Measurements from ENCODE around the gene AKAP5. TPM values are rescaled to one million over a fixed set of nuclear protein-coding genes. Genes with fewer than 3 reads are reported as not detected.

Gene AKAP5
- total and polyA plus RNA-seq, 2 of the 13 experiments (the other 11 are each of a cell fraction or from before 2014, with no cell fraction given), result 0.18 to 1.5 TPM

DNA sequence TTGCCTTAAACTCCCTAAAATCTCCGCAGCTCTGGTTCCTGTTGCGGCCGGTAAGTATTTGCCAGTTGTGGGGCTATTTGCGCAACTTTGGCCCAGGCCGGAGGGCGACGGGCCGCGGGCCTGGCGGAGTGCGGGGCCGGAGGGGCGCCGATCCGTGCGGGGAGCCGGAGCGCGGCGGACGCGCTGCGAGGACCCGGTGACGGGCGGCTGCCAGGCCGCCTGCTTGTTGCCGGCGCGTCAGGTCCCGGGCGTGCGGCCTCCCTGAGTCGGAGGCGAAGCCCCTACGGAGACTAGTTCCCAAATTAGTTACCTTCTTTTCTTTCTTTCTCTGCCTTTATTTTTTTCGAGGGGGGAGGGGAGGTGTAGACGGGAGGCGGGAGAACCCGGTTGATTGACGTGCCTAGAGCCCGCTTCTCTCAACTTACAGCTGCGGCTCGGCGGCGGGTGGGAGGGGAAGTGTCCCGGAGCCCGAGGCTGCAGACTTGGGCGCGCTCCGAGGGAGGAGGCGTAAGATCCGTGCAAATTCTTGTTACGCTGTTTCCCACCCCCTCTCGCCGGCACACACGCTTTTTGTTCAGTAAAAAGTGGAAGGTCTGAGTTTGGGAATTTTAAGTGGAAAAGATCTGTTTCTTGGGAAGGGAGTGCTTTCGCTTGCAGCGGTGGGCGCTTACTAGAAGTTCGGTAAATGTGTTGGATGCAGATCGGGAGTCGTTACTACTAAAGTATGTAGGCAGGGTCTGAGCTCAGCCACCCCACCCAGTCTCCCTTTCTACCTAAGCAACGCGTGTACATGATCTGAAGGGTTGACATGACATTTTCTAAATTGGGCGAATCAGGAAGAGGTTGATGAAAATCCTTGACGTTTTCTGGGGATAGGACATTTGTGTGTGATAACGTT is 39.8 kb downstream of the AKAP5 start (continued):
- no peak for TF ChIP-seq TBX3 (IDR thresholded peaks at IDR 0.05; ENCODE audit: borderline replicate concordance)
- TF ChIP-seq FIP1L1 (IDR thresholded peaks at IDR 0.05; ENCODE audit: borderline replicate concordance, insufficient read depth, low read depth, low read length), result no peak
- peak; percentile 69 for TF ChIP-seq RBFOX2 (IDR thresholded peaks at IDR 0.05; ENCODE audit: low read depth, low read length)
- no peak for TF ChIP-seq ZNF646 (CRISPR knock-in tag; IDR thresholded peaks at IDR 0.05)
- TF ChIP-seq ZNF160 (CRISPR knock-in tag; IDR thresholded peaks at IDR 0.05), result no peak
- TF ChIP-seq, protein P1, sequence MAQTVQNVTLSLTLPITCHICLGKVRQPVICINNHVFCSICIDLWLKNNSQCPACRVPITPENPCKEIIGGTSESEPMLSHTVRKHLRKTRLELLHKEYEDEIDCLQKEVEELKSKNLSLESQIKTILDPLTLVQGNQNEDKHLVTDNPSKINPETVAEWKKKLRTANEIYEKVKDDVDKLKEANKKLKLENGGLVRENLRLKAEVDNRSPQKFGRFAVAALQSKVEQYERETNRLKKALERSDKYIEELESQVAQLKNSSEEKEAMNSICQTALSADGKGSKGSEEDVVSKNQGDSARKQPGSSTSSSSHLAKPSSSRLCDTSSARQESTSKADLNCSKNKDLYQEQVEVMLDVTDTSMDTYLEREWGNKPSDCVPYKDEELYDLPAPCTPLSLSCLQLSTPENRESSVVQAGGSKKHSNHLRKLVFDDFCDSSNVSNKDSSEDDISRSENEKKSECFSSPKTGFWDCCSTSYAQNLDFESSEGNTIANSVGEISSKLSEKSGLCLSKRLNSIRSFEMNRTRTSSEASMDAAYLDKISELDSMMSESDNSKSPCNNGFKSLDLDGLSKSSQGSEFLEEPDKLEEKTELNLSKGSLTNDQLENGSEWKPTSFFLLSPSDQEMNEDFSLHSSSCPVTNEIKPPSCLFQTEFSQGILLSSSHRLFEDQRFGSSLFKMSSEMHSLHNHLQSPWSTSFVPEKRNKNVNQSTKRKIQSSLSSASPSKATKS (CRISPR knock-in tag; IDR thresholded peaks at IDR 0.05), result peak; percentile 61; the same call in 1 of the 2 replicates
- TF ChIP-seq, protein P2, sequence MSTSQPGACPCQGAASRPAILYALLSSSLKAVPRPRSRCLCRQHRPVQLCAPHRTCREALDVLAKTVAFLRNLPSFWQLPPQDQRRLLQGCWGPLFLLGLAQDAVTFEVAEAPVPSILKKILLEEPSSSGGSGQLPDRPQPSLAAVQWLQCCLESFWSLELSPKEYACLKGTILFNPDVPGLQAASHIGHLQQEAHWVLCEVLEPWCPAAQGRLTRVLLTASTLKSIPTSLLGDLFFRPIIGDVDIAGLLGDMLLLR (CRISPR knock-in tag; IDR thresholded peaks at IDR 0.05), result no peak
- TF ChIP-seq, protein P3, sequence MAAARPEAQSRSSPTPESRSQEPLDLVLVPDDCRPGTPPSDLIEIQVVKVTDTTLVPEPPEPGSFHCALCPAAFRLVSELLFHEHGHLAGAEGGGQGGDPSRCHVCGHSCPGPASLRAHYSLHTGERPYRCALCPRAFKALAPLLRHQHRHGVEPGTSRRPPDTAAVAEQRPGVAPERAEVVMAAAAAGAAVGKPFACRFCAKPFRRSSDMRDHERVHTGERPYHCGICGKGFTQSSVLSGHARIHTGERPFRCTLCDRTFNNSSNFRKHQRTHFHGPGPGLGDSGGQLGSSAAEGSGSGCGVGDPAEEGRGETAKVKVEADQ (CRISPR knock-in tag; IDR thresholded peaks at IDR 0.05; ENCODE audit: borderline replicate concordance), result 0 out of 2 replicates have a peak, but pooled peaks have one; percentile 27
- TF ChIP-seq NR2F2 (IDR thresholded peaks at IDR 0.05; ENCODE audit: borderline replicate concordance, low read depth), result peak; percentile 15; the same call in 1 of the 2 replicates
- no peak for TF ChIP-seq MIER3 (CRISPR knock-in tag; IDR thresholded peaks at IDR 0.05; ENCODE audit: borderline replicate concordance)
- TF ChIP-seq HINFP (CRISPR knock-in tag; IDR thresholded peaks at IDR 0.05; ENCODE audit: low read depth), result peak; percentile 1; the same call in 1 of the 2 replicates
- TF ChIP-seq, protein P4, sequence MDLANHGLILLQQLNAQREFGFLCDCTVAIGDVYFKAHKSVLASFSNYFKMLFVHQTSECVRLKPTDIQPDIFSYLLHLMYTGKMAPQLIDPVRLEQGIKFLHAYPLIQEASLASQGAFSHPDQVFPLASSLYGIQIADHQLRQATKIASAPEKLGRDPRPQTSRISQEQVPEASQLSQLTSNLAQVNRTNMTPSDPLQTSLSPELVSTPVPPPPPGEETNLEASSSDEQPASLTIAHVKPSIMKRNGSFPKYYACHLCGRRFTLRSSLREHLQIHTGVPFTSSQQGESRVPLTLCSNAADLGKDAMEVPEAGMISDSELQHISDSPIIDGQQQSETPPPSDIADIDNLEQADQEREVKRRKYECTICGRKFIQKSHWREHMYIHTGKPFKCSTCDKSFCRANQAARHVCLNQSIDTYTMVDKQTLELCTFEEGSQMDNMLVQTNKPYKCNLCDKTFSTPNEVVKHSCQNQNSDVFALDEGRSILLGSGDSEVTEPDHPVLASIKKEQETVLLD (CRISPR knock-in tag; IDR thresholded peaks at IDR 0.05; ENCODE audit: low read depth), result no peak

Data from HepG2 (cell line).